Activated gamma-delta T cell (primary cell): ENCODE results near the gene M1AP.

Experiments
- DNase-seq: peaks from one replicate; lab custom pipeline; 2025; lab: John Stamatoyannopoulos, UW
- total RNA-seq, 2 donors: gene quantifications; one replicate each; lab custom pipeline; 2026; lab: John Stamatoyannopoulos, UW

Gene M1AP
- total RNA-seq: 0 reads per million in 2 donors

GRCh38 chr2:74648009-74648443 lies at the start of gene M1AP:
TSS of gene M1AP (minus strand) at chr2:74648330. CDS start at chr2:74640275, 8,055 bp downstream.
- no peak for DNase-seq

GRCh38 chr2:74696829-74697228 lies 48.7 kb upstream of the M1AP start:
- DNase-seq: no peak

- DNase-seq: no peak
Observed at GRCh38 chr2:74695663-74696062, 47.5 kb upstream of the M1AP start.

GRCh38 chr2:74694281-74694680 lies 46.2 kb upstream of the M1AP start:
- DNase-seq: no peak

- no peak for DNase-seq
Observed at GRCh38 chr2:74693668-74694067, 45.5 kb upstream of the M1AP start.

GRCh38 chr2:74693213-74693612 lies 45.1 kb upstream of the M1AP start:
- DNase-seq: no peak

- DNase-seq: no peak
Observed at GRCh38 chr2:74691929-74692328, 43.8 kb upstream of the M1AP start.

GRCh38 chr2:74690571-74690970 lies 42.4 kb upstream of the M1AP start:
- no peak for DNase-seq

GRCh38 chr2:74689671-74690070 lies 41.5 kb upstream of the M1AP start:
- DNase-seq: no peak

GRCh38 chr2:74688881-74689280 lies 40.8 kb upstream of the M1AP start:
- no peak for DNase-seq

- no peak for DNase-seq
Observed at GRCh38 chr2:74685408-74685807, 37.3 kb upstream of the M1AP start.

- no peak for DNase-seq
Observed at GRCh38 chr2:74682501-74682900, 34.4 kb upstream of the M1AP start.

GRCh38 chr2:74679615-74680014 lies 31.5 kb upstream of the M1AP start:
- no peak for DNase-seq

- DNase-seq: no peak
Observed at GRCh38 chr2:74676331-74676730, 28.2 kb upstream of the M1AP start.

GRCh38 chr2:74675090-74675489 lies 27.0 kb upstream of the M1AP start:
- DNase-seq: no peak

GRCh38 chr2:74673826-74674528 lies 25.8 kb upstream of the M1AP start:
- no peak for DNase-seq

GRCh38 chr2:74671479-74671878 lies 23.3 kb upstream of the M1AP start:
- DNase-seq: no peak

- DNase-seq: no peak
Observed at GRCh38 chr2:74670263-74670662, 22.1 kb upstream of the M1AP start.

- DNase-seq: no peak
Observed at GRCh38 chr2:74668087-74668486, 20.0 kb upstream of the M1AP start.

- DNase-seq: no peak
Observed at GRCh38 chr2:74659462-74659861, 11.3 kb upstream of the M1AP start.

GRCh38 chr2:74658516-74658915 lies 10.4 kb upstream of the M1AP start:
- DNase-seq: no peak

GRCh38 chr2:74655579-74655978 lies 7.4 kb upstream of the M1AP start:
- no peak for DNase-seq

GRCh38 chr2:74653985-74654882 lies 6.1 kb upstream of the M1AP start, which contains the start of gene SEMA4F:
TSS of gene SEMA4F (plus strand) at chr2:74654247. CDS start at chr2:74654377, 130 bp downstream.
- DNase-seq: peak; percentile 68
